ENCODE results near the gene LRRC28. TPM values are rescaled to one million over a fixed set of nuclear protein-coding genes. Genes with fewer than 3 reads are reported as not detected.

LRRC28 gene
- total RNA-seq, 1 experiment from 2014 or later: 21.4 TPM

DNA sequence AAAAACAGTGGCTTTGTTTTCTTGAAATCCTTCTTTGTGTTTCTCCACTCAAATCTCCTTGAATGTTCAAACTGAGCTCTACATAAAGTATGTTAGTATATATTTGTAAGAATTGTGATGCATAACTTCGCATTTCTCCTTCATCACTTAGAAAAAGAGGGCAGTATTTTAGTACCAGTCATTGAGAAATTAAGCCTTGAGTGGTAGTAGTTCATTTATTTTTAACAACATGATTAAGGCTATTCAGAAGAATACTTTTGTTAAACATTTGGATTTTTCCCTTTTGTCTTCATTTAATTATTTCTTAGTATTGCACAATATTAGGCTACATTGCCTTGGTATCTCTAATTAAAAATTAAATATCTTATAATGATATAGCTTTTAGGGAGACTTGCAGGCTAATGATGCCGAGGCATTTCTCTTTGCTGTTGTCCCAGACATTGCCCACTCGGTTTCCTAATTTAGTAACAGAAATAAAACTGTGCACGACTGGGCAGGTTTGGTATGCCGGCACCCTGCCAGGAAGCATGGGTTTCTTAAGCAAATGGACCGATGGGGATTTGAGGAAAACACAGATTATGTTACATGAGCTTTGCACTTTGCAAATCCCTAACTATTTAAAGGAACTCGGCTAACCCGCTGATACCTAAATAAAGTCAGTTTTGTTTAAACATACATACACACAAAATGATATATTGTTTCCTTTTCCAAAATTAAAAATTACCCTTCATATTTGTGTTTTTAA, 54.7 kb downstream of the LRRC28 start (continued):
- TF ChIP-seq EGR1 (IDR thresholded peaks at IDR 0.05; ENCODE audit: low read depth) (no peak), ZBTB33 (IDR thresholded peaks at IDR 0.05; ENCODE audit: extremely low read depth, insufficient replicate concordance, low read length) (no peak)

- no peak overlapping the region for H3K4me3 ChIP-seq (replicated peaks in 1 of 2; ENCODE audit: low read depth in 1 of 2, low read length in 2 of 2)
- RAD21 ChIA-PET (ENCODE audit: low non-redundant PET in 1 of 2, low total read pairs in 2 of 2, uncharacterized antibody in 2 of 2, unreplicated experiment in 2 of 2): no interaction called here
- H2AFZ ChIP-seq (ENCODE audit: low read depth, low read length, poor library complexity, severe bottlenecking): no peak overlapping the region
- ATAC-seq (no peak), DNase-seq (ENCODE audit: low read depth, low spot score) (no peak)
- no TSS peak for BruUV-seq (replicated peaks)
- H3K4me2 ChIP-seq (ENCODE audit: low read length): no peak overlapping the region
- H3K4me1 ChIP-seq (ENCODE audit: control insufficient read depth in 1 of 2, insufficient read depth in 2 of 2, low read length in 2 of 2): no peaks in the 10 kb centered on the region
- H3K9me3 ChIP-seq (ENCODE audit: control insufficient read depth in 1 of 2, insufficient read depth in 1 of 2, low read depth in 1 of 2, low read length in 2 of 2): no peaks in the 10 kb centered on the region
- no peak overlapping the region for H3K9ac ChIP-seq (ENCODE audit: low read length)
- CTCF ChIA-PET: no interaction called here
- POLR2A ChIA-PET: no interaction called here
- no peak overlapping the region for H3K27ac ChIP-seq (ENCODE audit: low read depth, low read length)
- H3K27me3 ChIP-seq (ENCODE audit: insufficient read depth, low read length): no peaks in the 10 kb centered on the region
- intact Hi-C loops (cut with micrococcal nuclease): no loop called here
- no peaks in the 10 kb centered on the region for H3K79me2 ChIP-seq (ENCODE audit: insufficient read depth, low read length)
- H3K36me3 ChIP-seq (ENCODE audit: control insufficient read depth in 1 of 2, insufficient read depth in 2 of 2, low read length in 2 of 2): no peaks in the 10 kb centered on the region
- no peaks in the 10 kb centered on the region for H4K20me1 ChIP-seq (ENCODE audit: insufficient read depth)
- no peaks in the 10 kb centered on the region for H3K9me2 ChIP-seq (ENCODE audit: insufficient read depth)
- TF ChIP-seq FOSL1 (IDR thresholded peaks at IDR 0.05; ENCODE audit: low read depth) (no peak), REST (IDR thresholded peaks at IDR 0.05; ENCODE audit: low read depth) (no peak), SRF (IDR thresholded peaks at IDR 0.05; ENCODE audit: low read depth) (no peak), ZBTB33 (IDR thresholded peaks at IDR 0.05; ENCODE audit: extremely low read depth, insufficient replicate concordance, low read length) (no peak), RAD21 (IDR thresholded peaks at IDR 0.05; ENCODE audit: low read depth) (no peak), SP1 (IDR thresholded peaks at IDR 0.05; ENCODE audit: low read depth) (no peak), ELF1 (IDR thresholded peaks at IDR 0.05; ENCODE audit: borderline replicate concordance, low read depth) (no peak), CEBPB (IDR thresholded peaks at IDR 0.05; ENCODE audit: low read depth) (no peak), YY1 (IDR thresholded peaks at IDR 0.05; ENCODE audit: extremely low read depth, insufficient replicate concordance, low read depth, low read length) (no peak), EGR1 (IDR thresholded peaks at IDR 0.05; ENCODE audit: low read depth) (no peak), POLR2A (IDR thresholded peaks at IDR 0.05; ENCODE audit: borderline replicate concordance, extremely low read depth, insufficient read depth, insufficient read length) (no peak), EZH2 (IDR thresholded peaks at IDR 0.05) (no peak)
- TF ChIP-seq, protein P1, sequence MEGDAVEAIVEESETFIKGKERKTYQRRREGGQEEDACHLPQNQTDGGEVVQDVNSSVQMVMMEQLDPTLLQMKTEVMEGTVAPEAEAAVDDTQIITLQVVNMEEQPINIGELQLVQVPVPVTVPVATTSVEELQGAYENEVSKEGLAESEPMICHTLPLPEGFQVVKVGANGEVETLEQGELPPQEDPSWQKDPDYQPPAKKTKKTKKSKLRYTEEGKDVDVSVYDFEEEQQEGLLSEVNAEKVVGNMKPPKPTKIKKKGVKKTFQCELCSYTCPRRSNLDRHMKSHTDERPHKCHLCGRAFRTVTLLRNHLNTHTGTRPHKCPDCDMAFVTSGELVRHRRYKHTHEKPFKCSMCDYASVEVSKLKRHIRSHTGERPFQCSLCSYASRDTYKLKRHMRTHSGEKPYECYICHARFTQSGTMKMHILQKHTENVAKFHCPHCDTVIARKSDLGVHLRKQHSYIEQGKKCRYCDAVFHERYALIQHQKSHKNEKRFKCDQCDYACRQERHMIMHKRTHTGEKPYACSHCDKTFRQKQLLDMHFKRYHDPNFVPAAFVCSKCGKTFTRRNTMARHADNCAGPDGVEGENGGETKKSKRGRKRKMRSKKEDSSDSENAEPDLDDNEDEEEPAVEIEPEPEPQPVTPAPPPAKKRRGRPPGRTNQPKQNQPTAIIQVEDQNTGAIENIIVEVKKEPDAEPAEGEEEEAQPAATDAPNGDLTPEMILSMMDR (IDR thresholded peaks at IDR 0.05 in 2 of 3, conservative IDR thresholded peaks at IDR 0.05 in 1 of 3; ENCODE audit: borderline replicate concordance in 1 of 3, insufficient read depth in 1 of 3, low read depth in 2 of 3, low read length in 2 of 3): no peak
Observed at GRCh38 chr15:99306694-99307338, 55.5 kb downstream of the LRRC28 start.

Data from HCT116 (cell line).